ENCODE results near the gene PBX3.
A peak's percentile ranks its signal among the peaks of the same experiment; 100 is the strongest.

PBX3 gene

GRCh38 chr9:125878164-125878631, 131.0 kb downstream of the PBX3 start:
- DNase-seq (ENCODE audit: low read depth) = no peak

GRCh38 chr9:125881042-125881441, 133.9 kb downstream of the PBX3 start:
- DNase-seq (ENCODE audit: low read depth) = no peak

- no peak for DNase-seq (ENCODE audit: low read depth)
Measured at GRCh38 chr9:125883565-125884217, 136.5 kb downstream of the PBX3 start.

- DNase-seq (ENCODE audit: low read depth) = no peak
Measured at GRCh38 chr9:125884218-125884595, 137.0 kb downstream of the PBX3 start.

- no peak for DNase-seq (ENCODE audit: low read depth)
Measured at GRCh38 chr9:125885405-125886034, 138.3 kb downstream of the PBX3 start.

- no peak for DNase-seq (ENCODE audit: low read depth)
Measured at GRCh38 chr9:125886365-125886764, 139.2 kb downstream of the PBX3 start.

- no peak for DNase-seq (ENCODE audit: low read depth)
Measured at GRCh38 chr9:125887172-125887571, 140.0 kb downstream of the PBX3 start.

- DNase-seq (ENCODE audit: low read depth) = no peak
Measured at GRCh38 chr9:125888211-125888610, 141.0 kb downstream of the PBX3 start.

- no peak for DNase-seq (ENCODE audit: low read depth)
Measured at GRCh38 chr9:125889112-125889475, 141.9 kb downstream of the PBX3 start.

GRCh38 chr9:125889476-125890419, 142.6 kb downstream of the PBX3 start:
- peak; percentile 8 for DNase-seq (ENCODE audit: low read depth)

GRCh38 chr9:125890826-125891225, 143.7 kb downstream of the PBX3 start:
- no peak for DNase-seq (ENCODE audit: low read depth)

GRCh38 chr9:125893277-125893676, 146.1 kb downstream of the PBX3 start:
- DNase-seq (ENCODE audit: low read depth) = no peak

- DNase-seq (ENCODE audit: low read depth) = no peak
Measured at GRCh38 chr9:125894566-125894965, 147.4 kb downstream of the PBX3 start.

- DNase-seq (ENCODE audit: low read depth) = no peak
Measured at GRCh38 chr9:125896404-125896803, 149.2 kb downstream of the PBX3 start.

GRCh38 chr9:125896964-125897363, 149.8 kb downstream of the PBX3 start:
- no peak for DNase-seq (ENCODE audit: low read depth)

- no peak for DNase-seq (ENCODE audit: low read depth)
Measured at GRCh38 chr9:125897481-125897880, 150.3 kb downstream of the PBX3 start.

GRCh38 chr9:125902214-125902613, 155.0 kb downstream of the PBX3 start:
- no peak for DNase-seq (ENCODE audit: low read depth)

GRCh38 chr9:125902831-125903512, 155.8 kb downstream of the PBX3 start:
- no peak for DNase-seq (ENCODE audit: low read depth)

GRCh38 chr9:125904155-125904851, 157.1 kb downstream of the PBX3 start:
- no peak for DNase-seq (ENCODE audit: low read depth)

GRCh38 chr9:125906144-125906543, 159.0 kb downstream of the PBX3 start:
- DNase-seq (ENCODE audit: low read depth) = no peak

GRCh38 chr9:125906893-125907292, 159.7 kb downstream of the PBX3 start:
- no peak for DNase-seq (ENCODE audit: low read depth)

GRCh38 chr9:125908136-125908535, 161.0 kb downstream of the PBX3 start:
- no peak for DNase-seq (ENCODE audit: low read depth)

Measured in stimulated activated CD8-positive, alpha-beta memory T cell treated with anti-CD3 and anti-CD28 coated beads, Interleukin-4, amount 100 ng/mL, for 24 hours (primary cell).